22Rv1 (cell line): Measurements from ENCODE around the gene HECW1.

Source experiments
- H3K27ac ChIP-seq: fragments of 450-650 bp; 2 replicates; pipeline ENCODE4 v1.5.1; 2017
- CTCF ChIP-seq: fragments of 450-650 bp; IDR thresholded peaks from 2 replicates; pipeline ENCODE4 v1.5.1; 2017; ENCODE audit warnings: mild to moderate bottlenecking
- ZFX ChIP-seq: fragments of 450-650 bp; IDR thresholded peaks from 2 replicates; pipeline ENCODE4 v1.6.1; 2017; ENCODE audit warnings: antibody characterized with exemption, borderline replicate concordance

HECW1 gene

GRCh38 chr7:43552122-43552521 is 439.7 kb downstream of the HECW1 start:
- TF ChIP-seq CTCF (no peak), ZFX (no peak)
- H3K27ac ChIP-seq = no peak overlapping the region

GRCh38 chr7:43553999-43554398 is 441.6 kb downstream of the HECW1 start:
- no peak for TF ChIP-seq ZFX
- no peak for TF ChIP-seq CTCF
- no peak overlapping the region for H3K27ac ChIP-seq

- TF ChIP-seq ZFX (no peak), CTCF (no peak)
- no peak overlapping the region for H3K27ac ChIP-seq
These were observed 442.0 kb downstream of the HECW1 start for GRCh38 chr7:43554423-43554822.

GRCh38 chr7:43557831-43558495 is 445.5 kb downstream of the HECW1 start:
- H3K27ac ChIP-seq = no peak overlapping the region
- TF ChIP-seq CTCF (no peak), ZFX (no peak)

GRCh38 chr7:43559171-43559945 is 446.9 kb downstream of the HECW1 start:
- TF ChIP-seq ZFX (no peak), CTCF (no peak)
- H3K27ac ChIP-seq = no peak overlapping the region

GRCh38 chr7:43559946-43560335 is 447.5 kb downstream of the HECW1 start:
- no peak overlapping the region for H3K27ac ChIP-seq
- TF ChIP-seq CTCF (no peak), ZFX (no peak)

GRCh38 chr7:43560742-43561330 is 448.4 kb downstream of the HECW1 start:
- TF ChIP-seq ZFX (no peak), CTCF (no peak)
- no peak overlapping the region for H3K27ac ChIP-seq
